ENCODE results near the gene C10orf67. TPM values are rescaled to one million over a fixed set of nuclear protein-coding genes. Genes with fewer than 3 reads are reported as not detected.

C10orf67 gene
- total and polyA plus RNA-seq, 9 of the 15 experiments (the other 6 are each of a cell fraction or from before 2014, with no cell fraction given): not detected

DNA sequence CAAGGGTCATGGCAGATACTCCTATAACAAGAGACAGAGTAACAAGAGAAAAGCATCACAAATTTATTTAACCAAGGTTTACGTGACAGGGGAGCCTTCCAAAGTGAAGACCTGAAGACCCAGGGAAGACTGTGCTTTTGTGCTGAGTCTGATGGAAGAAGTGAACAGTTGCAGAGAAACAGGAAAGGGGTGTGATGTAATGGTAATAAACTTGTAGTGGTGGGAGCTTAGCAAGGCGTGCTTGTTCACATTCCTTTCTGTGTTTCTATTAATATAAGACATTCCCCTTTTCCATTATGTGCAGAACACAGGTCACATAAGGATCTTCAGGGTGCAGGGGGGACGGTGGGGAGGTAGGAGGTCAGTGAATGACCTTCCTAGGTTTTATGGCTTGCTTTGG, 25.5 kb upstream of the C10orf67 start (continued):
- no peak for TF ChIP-seq CHD7 (IDR thresholded peaks at IDR 0.05; ENCODE audit: low read depth, low read length)
- TF ChIP-seq, protein P1, sequence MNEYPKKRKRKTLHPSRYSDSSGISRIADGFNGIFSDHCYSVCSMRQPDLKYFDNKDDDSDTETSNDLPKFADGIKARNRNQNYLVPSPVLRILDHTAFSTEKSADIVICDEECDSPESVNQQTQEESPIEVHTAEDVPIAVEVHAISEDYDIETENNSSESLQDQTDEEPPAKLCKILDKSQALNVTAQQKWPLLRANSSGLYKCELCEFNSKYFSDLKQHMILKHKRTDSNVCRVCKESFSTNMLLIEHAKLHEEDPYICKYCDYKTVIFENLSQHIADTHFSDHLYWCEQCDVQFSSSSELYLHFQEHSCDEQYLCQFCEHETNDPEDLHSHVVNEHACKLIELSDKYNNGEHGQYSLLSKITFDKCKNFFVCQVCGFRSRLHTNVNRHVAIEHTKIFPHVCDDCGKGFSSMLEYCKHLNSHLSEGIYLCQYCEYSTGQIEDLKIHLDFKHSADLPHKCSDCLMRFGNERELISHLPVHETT (CRISPR knock-in tag; conservative IDR thresholded peaks at IDR 0.05 in 1 of 2, IDR thresholded peaks at IDR 0.05 in 1 of 2): no peak
- TF ChIP-seq GATAD2B (IDR thresholded peaks at IDR 0.05; ENCODE audit: borderline replicate concordance): no peak
- no peak for TF ChIP-seq GABPA (tag; conservative IDR thresholded peaks at IDR 0.05; ENCODE audit: low read depth)
- TF ChIP-seq FOXA1 (IDR thresholded peaks at IDR 0.05; ENCODE audit: borderline replicate concordance): no peak
- no peak for TF ChIP-seq PML (IDR thresholded peaks at IDR 0.05; ENCODE audit: low read length)

Measured in K562 (cell line).